Fibroblast of skin of scalp (primary cell): ENCODE data around the gene KRT9.
A peak's percentile ranks its signal among the peaks of the same experiment; 100 is the strongest.
"Not testable (repeated sequence)": the region's sequence is repeated elsewhere in the genome, so short reads cannot be mapped to it uniquely, and the experiment has no call there.

Source experiments
- DNase-seq: peaks from one replicate; pipeline ENCODE4 v3.0.0-alpha.2; 2013

Gene KRT9

DNA sequence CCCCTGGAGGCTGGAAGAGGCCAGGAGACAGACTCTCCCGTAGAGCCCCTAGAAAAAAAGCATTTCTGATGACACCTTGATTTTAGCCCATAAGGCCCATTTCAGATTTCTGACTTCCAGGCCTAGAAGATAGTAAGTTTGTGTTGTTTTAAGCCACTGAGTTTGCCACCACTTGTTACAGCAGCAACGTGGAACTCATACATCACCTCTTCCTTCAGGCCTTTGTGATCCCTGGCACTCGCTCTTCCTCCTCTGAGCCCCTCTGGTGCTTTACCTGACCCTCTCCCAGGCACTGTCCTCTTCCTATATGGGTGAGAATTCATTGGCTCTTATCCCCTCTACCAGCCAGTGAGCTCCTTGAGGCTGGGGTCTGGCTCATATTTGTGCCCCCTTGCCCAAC lies 25.0 kb downstream of the KRT9 start:
- no peak for DNase-seq

DNA sequence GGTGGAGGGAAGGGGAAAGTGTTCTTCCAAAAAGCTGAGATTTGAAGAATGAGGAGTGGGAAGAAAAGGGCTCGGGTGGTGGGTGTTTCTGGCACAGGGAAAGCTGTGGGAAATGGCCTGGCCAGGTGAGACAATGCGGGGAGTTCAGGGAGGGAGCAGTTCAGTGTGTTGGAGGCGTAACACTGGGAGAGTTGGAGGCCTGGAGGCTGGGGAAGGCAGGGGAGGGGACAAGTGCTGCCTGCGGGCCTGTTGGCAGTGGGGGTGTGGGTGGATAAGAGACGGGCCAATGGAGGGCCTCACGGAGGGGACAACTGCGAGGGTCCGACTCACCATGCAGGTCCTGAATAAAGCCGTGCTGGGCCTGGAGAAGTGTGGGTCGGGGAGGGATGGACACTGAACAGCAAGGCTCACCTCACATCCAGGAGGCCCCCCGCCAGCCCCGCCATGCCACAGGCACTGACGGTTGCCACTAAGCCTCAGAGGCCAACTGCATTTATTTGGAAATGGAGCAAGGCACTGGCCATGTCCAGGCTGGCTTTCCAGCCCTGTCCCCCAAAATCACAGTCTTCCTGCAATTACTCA lies 25.9 kb downstream of the KRT9 start:
- no peak for DNase-seq

DNA sequence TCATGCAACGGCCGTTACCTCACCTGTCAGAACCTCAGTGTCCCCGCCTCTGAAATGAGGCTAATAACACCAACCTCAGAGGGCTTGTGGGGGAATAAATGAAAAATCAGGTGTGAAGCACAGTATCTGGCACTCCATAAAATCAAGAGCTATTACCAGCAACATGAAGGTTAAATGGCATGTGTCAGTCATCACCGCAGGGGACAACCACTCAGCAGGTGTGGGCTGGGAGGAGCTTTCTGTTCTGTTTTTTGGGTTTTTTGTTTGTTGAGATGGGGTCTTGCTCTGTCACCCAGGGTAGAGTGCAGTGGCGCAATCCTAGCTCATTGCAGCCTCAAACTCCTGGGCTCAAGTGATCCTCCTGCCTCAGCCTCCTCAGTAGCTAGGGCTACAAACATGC lies 26.9 kb downstream of the KRT9 start:
- no peak for DNase-seq

DNA sequence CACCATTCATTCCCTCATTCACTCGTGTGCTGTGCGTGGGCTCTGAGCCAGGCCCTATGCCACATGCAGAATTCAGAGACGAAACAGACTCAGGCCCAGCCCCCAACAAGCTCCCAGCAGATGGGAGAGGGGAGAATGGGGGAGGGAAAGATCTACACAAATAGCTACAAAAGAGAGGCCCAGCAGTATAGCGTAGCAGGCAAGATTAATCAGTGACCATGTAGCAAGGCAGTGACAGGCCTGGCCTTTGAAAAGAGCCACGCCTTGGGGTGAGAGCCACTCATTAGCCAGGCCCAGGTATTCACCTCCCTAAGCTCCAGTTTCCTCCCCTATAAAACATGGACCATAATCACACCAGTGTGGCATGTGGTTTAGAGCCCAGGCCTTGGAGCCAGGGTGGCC lies 27.4 kb downstream of the KRT9 start:
- peak; percentile 27 for DNase-seq

DNA sequence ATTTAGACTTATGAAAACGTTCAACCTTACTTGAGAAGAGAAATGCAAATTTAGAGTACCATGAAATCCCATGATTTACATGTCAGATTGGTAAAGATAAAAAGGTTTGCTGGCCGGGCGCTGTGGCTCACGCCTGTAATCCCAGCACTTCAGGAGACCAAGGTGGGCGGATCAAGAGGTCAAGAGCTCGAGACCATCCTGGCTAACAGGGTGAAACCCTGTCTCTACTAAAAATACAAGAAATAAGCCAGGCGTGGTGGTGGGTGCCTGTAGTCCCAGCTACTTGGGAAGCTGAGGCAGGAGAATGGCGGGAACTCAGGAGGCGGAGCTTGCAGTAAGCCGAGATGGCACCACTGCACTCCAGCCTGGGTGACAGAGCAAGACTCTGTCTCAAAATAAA lies 29.1 kb downstream of the KRT9 start:
- DNase-seq, result not testable (repeated sequence)

DNA sequence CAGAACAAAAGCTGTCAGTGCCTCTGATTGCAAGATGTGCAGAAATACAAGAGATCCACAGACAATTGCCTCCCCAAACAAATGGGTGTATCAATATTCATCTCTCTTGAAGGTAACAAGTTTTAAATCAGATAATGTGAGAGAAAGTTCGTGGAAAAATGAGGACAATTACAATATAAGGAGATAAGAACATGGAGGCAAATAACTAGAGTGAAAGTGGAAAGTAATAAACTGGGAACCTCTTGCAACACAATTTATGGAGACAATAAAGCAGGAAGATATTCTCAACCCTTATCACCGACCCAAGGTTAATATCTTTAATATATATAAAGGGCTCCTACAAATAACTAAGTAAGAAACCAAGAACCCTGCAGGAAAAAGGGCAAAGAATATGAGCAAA lies 29.5 kb downstream of the KRT9 start:
- no peak for DNase-seq

DNA sequence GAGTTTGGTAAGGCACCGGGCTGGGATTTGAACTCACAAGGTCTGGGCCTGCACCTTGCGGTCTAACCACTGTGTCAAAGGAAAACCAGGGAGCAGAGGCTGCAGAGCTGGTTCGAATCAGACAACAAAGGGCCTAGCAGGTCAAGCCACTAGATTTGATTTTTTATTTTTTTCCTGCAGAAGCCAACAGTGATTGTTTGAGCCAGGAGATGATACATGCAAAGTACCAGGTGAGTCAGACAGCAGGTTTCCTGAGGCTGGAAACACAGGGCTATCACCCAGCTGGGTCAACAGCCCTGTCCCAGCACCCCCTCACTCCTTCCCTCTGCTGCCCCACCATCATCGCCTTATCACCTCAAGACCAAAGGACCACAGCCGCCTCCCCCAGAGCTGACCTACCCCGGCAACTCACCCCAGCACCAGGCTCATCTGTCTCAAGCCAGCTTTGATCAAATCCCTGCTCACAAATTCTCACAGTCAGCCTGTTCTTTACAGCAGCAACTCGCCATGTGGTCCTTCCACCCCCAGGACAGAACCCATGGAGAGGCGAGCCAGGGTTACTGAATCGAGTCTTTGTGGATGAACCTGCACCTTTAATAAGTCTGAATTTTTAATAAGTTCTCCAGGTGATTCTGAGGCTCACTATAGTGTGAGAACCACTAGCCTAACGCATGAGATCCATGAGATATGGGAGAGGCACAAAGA lies 30.8 kb downstream of the KRT9 start:
- DNase-seq, result no peak

DNA sequence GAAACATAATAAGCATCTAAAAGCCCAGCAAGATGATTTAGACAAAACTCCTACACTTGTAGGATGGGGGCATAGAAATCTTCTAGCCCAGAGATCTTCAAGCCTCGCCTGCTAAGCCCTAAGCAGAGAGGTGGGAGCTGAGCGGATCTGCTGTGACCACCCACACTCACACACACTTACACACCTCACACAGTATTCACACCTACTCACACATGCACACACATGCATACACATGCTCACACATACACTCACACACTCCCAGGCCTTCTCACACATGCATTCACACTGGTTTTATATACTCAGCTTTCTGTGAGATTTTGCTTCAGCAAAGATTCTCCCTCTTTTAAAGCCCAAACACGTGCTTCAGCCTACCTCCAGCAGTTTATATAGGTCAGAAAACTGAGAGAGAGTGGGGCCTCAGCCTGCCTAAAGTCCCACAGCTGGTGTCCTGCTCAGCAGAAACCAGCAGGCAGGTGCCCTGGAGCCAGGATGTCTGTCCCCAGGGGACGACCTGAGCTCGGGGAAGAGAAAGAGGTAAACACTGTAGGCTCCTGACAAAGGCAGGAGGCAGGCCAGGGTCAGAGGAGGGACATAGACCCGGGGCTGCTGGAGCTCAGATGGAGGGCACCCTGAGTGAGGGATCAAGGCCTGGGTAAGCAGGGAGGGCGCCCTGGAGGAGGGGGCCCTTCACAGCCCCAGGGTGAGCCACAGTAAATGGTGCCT lies 31.7 kb downstream of the KRT9 start:
- no peak for DNase-seq

DNA sequence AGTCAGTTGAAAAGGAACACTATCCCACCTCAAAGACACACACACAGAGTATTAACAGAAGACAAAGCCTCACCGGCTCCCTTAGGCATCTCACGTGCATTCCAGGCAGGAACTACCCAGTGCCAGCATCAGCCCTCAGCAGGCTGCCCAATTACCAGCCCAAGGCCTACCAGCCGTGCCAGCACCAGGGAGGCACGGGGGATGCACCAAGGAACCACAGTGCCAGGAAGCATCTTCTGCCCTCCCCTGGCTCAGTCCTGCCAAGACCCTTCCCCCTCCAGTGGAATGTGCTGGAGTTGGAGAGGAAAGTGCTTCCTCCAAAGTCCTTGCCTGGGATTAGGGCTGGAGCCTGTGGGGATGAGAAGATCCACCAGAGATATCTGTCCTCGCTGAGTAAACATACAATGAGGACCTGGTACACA lies 32.8 kb downstream of the KRT9 start:
- DNase-seq, result peak; percentile 55

DNA sequence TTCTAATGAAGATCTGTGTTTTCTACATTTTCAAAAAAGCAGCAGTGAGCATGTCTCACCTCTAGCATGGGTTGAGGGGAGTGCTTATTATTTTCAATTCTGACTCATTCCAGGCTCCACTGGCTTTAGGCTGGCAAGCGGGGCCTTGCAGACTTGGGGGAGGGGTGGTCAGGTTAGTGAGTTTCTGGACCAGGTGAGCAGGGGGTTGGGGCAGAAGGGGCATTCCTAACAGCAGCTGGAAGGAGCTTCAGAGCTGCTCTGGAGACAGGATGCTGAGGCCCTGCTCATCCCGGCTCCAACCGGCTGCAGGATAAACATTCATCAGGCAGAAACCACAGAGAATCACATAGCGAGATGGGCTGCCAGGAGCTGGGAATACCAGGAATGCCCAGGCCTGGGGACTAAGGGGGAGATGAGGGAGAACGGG lies 33.3 kb downstream of the KRT9 start:
- peak; percentile 80 for DNase-seq

DNA sequence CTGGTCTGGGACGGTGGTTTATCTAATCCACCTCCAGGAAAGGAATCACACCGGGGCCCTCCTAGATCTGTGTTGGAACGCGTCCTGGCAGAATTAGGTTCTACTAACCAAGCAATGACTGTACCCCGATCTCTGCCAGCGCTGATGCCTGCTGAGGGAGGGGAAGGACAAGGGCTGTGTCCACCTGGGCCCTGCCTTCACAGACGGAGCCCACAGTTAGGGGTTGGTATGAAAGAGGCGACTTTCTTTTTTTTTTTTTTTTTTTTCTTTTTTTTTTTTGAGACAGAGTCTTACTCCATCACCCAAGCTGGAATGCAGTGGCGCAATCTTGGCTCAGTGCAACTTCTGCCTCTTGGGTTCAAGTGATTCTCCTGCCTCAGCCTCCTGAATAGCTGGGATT lies 33.9 kb downstream of the KRT9 start:
- DNase-seq, result peak; percentile 54

DNA sequence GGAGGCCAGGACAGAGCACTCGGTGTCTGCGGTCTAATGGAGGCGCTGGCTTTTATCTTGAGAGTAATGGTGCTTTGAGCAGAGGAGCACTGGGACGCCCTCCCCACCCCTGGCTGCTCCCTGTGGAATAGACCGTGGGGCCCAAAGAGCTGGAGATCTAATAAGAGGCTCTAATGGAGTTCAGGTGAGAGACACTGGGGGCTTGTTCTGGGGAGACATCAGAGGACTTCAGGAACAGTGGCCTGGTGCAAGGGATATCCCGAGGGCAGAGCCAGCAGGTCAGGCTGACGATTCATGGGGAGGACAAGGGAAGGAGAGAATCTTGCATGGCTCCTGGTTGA lies 34.3 kb downstream of the KRT9 start:
- DNase-seq, result no peak

DNA sequence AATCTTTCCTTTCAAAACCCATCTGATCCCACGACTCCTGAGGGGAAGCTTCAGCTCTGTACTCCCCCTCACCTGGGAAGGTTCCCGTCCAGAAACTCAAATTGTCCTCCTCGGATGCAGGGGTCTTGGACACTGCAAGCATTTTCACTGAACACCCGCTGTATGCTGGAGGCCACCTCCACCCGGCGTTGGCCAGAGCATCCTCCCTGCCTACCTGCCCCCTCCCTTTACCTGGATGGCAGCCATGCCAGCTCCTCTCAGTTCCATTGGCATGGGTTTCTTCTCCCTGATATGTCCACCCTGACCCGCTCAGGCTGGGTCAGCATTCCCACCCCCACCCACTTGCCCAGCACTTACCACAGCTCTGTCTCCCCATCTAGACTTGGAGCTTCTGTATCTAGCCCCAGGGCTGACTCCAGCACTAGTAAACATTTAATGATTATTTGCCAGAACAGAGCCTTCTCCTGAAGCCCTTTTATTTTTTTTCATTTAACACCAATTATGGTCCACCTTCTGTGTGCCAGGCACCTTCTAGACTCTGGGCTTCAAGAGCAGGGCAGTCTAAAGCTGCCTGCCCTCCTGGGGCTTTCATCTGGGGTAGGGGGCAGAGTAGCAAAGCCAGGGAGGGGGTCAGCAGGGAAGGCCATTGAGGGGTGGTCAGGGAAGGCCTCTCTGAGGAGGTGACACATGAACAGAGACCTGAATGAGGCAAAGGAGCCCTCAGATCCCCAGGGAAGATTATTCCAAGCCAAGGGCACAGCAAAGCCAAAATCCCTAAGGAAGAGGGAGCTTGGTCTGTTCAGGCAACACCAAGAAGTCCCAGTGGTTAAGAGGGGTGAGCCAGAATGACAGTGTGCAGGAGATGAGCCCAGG lies 34.9 kb downstream of the KRT9 start:
- DNase-seq, result no peak

DNA sequence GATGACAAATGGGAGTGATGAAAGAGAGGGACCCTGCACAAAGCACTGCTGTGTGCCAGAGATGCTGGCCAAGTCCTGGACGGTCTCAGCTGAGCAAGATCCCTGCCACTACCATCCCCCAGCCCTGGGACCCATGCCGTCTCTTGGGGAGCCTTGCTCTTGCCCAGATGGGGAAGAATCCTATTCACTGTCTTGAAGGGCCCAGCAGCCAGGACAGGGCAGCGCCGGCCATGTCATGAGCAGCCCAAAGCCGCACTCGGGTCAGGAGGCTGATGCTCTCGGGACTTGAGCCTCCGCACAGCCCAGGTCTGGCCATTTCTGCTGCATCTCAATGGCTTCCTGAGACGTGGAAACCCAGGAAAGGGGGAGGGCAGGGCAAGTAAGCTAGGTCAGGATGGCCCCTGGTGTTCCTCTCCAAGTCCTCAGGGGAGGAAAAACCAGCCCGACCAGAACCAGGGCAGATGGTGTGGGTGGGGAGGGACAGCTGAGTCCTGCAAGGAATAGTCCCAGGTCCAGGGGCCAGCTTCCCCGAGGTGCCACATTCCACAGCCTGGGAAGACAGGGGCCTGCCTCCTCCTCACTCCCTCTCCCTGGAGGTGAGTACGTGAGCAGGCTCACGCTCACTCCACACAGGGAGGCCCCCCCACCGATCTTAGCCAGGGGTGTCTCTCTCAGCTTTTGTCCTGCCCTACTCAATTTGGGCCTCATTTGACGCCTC lies 35.9 kb downstream of the KRT9 start:
- peak; percentile 50 for DNase-seq

DNA sequence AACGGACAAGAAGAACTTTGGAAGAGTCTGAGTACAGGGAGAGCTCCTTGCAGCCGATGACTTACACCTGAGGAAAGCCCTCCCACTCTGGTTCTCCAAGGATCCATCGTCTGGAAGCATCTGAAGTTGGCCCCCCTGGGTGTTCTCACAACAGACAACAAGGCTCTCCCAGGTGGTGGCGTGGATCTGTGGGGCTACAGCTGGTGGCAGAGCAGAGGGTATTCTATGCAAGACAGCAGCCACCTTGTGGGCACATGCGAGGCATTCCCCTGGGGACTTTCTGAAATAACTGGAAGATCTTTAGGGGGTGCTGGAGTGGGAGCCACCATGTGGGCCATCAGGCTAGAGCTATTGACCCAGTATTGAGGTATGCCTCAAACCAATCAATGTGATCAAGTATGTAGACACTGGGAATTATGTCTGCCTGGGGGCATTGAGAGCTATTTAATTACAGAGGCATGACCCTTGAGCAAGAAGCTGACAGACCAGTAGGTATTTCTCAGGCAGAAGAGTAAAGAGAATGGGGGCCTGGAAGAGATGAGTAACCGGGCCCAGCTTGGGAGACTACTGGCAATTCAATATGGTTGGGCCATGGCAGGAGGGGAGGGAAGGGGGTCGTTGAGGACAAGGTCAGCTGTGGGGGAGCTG lies 36.8 kb downstream of the KRT9 start:
- DNase-seq, result no peak

DNA sequence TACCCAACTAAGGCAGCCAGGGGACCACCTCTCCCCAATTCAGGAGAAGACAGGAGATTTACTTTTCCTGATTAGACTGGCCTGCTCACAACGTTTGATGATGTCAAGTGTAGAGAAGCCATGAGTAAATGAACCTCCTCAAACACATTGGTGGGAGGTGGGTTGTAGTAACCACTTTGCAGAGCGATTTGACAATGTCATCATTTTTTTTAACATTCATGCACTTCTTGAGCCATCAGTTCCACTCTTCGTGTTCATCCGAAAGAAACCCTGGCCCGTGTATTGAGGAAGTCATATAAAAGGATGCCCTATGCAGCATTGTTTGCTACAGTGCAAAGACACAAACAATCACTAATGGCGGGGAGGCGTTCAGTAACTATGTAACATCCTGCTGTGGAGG lies 38.2 kb downstream of the KRT9 start:
- no peak for DNase-seq

DNA sequence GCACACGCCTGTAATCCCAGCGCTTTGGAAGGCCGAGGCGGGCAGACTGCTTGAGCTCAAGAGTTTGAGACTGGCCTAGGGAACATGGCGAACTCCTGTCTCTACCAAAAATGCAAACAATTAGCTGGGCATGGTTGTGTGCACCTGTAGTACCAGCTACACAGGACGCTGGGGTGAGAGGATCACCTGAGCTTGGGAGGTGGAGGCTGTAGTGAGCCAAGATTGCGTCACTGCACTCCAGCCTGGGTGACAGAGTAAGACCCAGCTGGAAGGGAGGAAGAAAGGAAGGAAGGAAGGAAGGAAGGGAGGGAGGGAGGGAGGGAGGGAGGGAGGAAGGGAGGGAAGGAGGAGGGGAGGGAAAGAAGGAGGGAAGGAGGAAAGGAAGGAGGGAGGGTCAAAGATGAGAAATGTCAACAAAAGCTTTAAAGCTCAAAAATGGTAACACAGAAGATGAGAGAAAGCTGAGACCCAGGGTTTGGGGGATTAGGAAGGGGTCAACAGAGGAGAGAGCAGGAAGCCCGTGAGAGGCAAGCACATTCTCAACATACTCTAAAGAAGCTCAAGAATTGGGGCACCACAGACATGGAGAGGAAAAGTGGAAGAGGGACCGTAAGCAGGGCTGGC lies 38.8 kb downstream of the KRT9 start:
- no peak for DNase-seq

DNA sequence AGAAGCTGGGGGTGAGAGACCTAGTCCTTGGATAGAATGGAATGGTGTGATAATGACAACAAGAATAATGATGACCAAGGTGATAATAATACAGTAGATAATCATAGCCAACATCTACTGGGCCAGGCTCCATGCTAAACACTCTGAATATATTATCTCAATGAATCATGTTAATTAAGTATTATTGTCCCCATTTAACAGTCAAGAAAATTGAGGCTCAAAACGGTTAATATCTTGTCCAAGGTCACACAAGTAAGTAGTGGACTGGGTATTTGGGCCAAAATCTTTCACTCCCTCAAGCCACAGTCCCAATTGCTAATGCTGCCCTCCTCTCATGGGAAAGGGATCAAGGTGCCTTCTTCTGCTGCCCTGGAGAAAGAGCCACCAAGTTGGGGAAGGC lies 39.9 kb downstream of the KRT9 start:
- DNase-seq, result no peak

DNA sequence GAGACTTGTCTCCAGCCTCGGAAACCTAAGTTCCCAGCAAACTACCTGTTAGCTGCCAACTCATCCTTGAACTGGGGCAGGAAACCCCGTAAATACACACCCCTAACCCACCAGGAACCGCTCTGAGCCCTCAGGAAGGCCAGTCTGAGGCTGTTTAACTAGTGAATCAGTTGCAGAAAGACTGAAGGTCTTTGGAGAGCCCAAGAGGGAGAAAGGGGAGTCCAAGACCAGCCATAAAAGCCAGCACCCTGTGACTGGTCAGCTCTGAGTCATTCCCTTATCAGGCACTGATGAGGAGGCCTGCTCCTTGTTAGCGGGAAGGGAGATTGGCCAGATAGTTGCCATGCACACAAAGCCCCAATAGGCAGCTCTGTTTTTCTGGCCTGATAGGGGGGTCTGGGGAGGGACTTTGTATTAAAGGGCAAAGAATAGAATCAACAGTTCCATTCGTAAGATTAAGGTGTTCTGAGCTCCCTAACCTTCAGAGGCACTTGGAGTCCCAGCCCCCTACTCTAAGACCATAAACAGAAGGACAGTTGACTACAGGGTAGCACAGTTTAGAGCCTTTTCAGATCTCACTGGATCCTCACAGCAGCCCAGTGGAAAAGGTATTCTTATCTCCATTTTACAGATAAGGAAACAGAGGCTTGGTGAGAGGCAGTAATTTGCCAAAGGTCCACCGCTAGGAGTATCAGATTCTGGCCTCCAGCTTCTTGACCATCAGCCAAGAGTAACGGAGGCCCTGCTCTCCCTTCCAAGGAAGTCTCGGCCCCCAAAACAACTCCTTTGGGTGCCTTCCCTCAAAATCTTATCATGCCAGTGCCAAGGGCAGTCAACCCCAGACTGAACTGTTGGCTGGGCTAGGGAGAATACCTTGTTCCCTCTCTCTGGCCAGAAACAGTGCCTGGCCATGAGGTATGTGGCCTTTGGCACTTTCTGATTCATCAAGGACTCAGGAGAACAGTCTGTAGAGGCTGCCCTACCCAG lies 41.5 kb downstream of the KRT9 start:
- DNase-seq, result peak; percentile 62

DNA sequence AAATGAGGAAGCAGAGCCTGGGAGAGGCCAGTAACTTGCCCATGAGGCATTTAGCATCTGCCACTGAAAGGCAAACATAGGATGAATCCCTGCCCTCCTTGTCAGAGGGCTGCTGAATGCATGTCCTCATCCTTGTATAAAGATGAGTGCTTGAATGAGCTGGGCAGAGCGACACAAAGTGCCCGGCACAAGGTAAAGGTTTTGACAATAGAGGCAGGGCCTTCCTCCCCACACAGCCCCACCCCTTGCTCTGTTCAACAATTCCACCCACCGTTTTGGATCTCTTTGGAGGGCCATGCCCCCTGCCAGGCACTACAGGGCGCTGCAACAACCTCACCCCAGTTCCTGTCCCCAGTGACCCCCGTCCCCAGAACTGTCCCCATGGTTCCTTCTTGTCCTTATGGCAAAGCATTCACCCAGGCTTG lies 42.4 kb downstream of the KRT9 start:
- DNase-seq, result no peak
